GM21526 (cell line): ENCODE measurements around the gene TTC23.

Experiments used
- ATAC-seq: cut with Tn5 transposase; IDR thresholded peaks from one replicate; pipeline ENCODE4 v1.9.1; 2021; ENCODE audit warnings: moderate library complexity; ENCODE audit not compliant: unreplicated experiment, low FRiP score

TTC23 gene

DNA sequence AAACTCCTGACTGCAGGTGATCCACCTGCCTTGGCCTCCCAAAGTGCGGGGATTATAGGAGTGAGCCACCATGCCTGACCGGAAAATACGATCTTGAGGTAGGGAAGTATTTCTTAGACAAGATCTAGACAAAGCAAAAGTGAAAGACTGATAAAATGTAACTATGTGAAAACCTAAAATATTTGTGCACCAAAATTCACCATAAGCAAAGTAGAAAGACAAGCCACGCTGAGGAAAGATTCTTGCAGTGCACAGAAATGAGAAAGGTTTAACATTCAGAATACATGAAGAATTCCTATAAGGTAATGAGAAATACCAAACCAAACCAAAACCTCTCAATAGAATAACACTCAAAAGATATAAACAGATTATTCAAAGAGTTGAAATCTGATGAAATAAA is 108.8 kb downstream of the TTC23 start:
- no peak for ATAC-seq

DNA sequence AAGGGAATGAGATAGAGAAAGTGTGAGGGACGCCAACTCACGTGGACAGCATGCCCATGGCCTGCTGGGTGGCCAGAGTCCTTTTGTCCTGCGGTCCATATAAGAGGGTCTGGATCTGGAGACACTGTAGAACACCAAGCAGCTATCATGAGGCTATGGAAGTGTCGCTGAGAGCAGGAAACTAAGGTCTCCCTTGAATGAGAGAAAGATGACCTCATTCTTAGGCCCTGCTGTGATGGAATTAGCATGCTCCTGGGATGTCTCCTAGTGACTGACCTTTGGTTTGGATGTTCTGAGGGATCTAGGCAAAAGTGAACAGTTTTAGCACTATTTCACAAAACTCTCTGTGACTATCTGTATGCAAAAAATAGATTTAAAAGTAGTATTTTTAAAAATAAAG is 110.1 kb downstream of the TTC23 start:
- ATAC-seq = no peak

DNA sequence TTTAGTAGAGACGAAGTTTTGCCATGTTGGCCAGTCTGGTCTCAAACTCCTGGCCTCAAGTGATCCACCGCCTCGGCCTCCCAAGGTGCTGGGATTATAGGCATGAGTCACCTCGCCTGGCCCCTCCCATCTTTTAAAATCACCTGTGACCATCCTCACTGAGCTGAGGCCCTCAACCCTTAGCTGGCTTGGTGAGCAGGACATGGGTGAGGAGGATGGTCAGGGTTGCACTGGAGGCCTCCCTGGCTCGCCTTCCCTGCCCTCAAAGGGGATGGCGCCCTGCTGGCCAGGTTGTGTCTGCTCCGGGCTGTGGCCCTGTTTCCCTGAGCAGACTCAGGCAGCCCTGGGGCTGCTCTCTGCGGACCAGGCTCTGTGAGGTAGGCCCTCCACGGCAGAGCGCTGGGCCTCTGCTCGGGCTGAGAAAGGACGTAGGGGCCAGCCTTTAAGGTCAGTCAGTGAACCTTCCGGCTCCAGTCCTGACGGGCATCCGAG is 110.8 kb downstream of the TTC23 start:
- no peak for ATAC-seq

DNA sequence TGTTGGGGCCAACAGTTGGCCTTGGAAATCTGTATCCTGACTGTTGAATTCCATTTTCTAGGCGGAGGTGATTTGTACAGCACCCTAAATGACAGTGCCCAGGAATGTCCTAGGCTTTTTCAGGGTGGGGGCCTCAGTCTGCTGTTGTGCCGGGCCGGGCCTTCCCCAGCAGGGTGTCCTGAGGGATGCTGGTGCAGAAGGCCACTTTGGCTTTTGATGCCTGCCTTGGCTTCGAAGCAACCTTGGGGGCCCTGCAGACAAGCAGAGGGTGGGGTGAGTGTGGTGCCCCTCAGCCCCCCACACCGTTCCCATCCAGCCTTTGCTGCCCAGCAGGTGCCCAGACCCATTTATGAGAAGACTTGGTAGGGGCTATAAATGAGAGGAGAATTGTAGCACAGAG is 111.5 kb downstream of the TTC23 start:
- ATAC-seq = no peak

DNA sequence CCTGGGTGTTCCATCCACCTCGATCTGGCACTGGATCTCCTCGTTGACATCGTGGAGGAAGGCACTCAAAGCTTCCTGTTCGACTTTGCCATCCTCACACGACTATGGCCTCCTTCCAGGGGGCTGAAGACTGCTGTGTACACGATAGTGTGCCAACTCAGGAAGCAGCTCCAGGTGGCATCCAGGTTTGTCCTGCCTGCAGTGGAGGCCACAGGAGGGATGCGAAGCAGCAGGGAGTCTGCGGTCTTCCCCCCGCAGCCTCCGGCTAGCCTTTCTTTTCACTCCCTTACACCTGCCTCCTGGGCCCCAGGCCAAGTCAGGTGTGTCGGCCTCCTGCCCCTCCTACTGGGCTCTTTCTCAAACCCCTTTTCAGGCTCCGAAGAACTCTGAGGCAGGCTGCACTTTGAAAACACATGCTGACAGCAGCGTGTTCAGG is 112.3 kb downstream of the TTC23 start:
- no peak for ATAC-seq

DNA sequence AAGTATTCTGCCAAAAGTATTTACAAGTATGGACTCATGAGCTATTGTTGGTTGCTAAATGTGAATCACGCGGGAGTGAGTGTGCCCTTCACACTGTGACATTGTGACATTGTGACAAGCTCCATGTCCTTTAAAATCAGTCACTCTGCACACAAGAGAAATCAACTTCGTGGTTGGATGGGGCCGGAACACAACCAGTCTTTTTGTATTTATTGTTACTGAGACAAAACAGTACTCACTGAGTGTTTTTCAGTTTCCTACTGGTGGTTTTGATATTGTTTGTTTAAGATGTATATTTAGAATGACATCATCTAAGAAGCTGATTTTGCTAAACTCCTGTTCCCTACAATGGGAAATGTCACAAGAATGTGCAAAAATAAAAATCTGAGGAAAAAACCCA is 114.2 kb downstream of the TTC23 start:
- peak; percentile 88 for ATAC-seq

DNA sequence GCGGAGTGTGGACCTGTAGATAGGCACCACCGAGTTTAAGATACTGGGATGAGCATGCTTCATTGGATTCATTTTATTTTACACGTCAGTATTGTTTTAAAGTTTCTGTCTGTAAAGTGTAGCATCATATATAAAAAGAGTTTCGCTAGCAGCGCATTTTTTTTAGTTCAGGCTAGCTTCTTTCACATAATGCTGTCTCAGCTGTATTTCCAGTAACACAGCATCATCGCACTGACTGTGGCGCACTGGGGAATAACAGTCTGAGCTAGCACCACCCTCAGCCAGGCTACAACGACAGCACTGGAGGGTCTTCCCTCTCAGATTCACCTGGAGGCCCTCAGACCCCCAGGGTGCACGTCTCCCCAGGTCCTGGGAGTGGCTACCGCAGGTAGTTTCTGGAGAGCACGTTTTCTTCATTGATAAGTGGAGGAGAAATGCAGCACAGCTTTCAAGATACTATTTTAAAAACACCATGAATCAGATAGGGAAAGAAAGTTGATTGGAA is 115.0 kb downstream of the TTC23 start:
- ATAC-seq = no peak

DNA sequence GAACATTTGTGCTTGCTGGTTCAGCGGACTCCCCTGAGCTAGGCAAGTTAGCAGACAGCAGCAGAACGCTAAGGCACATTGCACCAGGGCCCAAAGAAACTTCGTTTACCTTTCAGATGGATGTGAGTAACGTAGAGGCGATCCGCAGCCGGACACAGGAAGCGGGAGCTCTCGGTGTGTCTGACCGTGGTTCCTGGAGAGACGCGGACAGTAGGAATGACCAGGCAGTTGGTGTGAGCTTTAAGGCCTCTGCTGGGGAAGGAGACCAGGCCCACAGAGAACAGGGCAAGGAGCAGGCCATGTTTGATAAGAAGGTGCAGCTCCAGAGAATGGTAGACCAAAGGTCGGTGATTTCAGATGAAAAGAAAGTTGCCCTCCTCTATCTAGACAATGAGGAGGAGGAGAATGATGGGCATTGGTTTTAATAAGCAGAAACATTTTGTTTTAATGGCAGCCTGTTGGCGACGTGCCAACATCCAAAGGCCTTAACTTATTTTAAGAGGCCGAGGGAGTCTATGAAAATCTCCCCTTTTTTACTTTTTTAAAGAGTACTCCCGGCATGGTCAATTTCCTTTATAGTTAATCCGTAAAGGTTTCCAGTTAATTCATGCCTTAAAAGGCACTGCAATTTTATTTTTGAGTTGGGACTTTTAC is 116.6 kb downstream of the TTC23 start:
- ATAC-seq = no peak

DNA sequence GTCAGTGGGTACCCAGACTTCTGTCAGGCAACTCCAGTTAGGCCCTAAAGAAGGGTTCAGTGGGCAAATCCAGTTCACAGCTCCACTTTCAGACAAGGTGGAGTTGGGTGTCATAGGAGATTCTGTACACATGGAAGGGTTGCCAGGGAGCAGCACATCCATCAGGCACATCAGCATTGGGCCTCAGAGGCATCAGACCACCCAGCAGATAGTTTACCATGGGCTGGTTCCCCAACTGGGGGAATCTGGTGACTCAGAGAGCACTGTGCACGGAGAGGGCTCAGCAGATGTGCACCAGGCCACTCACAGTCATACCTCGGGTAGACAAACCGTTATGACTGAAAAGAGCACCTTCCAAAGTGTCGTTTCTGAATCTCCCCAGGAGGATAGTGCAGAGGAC is 117.3 kb downstream of the TTC23 start:
- ATAC-seq = no peak

DNA sequence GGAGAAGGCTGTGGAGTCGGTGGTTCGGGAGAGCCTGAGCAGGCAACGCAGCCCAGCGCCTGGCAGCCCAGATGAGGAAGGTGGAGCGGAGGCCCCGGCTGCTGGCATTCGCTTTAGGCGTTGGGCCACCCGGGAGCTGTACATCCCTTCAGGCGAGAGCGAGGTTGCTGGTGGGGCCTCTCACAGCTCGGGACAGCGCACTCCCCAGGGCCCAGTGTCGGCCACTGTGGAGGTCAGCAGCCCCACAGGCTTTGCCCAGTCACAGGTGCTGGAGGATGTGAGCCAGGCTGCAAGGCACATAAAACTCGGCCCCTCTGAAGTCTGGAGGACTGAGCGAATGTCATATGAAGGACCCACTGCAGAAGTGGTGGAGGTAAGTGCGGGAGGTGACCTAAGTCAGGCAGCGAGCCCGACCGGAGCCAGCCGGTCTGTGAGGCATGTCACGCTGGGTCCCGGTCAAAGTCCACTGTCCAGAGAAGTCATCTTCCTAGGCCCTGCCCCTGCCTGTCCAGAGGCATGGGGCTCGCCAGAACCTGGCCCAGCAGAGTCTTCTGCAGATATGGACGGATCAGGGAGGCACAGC is 117.8 kb downstream of the TTC23 start:
- no peak for ATAC-seq

DNA sequence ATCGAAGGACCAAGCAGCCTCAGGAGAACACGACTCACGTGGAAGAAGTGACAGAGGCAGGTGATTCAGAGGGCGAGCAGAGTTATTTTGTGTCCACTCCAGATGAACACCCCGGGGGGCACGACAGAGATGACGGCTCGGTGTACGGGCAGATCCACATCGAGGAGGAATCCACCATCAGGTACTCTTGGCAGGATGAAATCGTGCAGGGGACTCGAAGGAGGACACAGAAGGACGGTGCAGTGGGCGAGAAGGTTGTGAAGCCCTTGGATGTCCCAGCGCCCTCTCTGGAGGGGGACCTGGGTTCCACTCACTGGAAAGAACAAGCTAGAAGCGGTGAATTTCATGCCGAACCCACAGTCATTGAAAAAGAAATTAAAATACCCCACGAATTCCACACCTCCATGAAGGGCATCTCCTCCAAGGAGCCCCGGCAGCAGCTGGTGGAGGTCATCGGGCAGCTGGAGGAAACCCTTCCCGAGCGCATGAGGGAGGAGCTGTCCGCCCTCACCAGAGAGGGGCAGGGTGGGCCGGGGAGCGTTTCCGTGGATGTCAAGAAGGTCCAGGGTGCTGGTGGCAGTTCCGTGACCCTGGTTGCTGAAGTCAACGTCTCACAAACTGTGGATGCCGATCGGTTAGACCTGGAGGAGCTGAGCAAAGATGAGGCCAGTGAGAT is 118.5 kb downstream of the TTC23 start:
- no peak for ATAC-seq

DNA sequence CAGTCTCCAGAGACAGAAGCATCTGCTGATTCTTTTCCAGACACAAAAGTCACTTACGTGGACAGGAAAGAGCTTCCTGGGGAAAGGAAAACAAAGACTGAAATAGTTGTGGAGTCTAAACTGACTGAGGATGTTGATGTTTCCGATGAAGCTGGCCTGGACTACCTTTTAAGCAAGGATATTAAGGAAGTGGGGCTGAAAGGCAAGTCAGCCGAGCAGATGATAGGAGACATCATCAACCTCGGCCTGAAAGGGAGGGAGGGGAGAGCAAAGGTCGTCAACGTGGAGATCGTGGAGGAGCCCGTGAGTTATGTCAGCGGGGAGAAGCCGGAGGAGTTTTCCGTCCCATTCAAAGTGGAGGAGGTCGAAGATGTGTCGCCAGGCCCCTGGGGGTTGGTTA is 119.1 kb downstream of the TTC23 start:
- ATAC-seq = no peak

DNA sequence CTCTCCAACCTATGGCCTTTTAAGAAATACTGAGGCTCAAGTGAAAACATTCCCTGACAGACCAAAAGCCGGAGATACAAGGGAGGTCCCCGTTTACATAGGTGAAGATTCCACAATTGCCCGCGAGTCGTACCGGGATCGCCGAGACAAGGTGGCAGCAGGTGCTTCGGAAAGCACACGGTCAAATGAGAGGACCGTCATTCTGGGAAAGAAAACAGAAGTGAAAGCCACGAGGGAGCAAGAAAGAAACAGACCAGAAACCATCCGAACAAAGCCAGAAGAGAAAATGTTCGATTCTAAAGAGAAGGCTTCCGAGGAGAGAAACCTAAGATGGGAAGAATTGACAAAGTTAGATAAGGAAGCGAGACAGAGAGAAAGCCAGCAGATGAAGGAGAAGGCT is 119.7 kb downstream of the TTC23 start:
- ATAC-seq = no peak

DNA sequence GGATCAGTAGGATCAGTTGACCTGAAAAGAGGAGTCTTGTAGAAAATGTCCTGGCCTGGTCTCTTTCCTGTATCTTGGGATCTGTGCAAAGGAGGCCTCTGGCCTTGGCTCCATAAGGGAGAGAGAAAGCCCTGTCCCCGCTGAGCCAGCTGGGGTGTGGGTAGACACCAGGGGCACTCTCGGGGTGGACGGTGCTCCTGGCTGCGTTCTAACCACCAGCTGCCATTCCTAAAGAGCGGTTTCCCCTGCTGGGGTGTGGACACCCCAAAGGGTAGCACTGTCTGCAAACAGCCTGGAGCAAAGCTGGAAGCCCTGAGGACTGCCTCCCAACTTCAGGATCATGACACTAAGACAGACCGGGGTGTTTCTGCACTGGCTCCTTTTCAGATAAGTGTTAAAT is 121.0 kb downstream of the TTC23 start:
- ATAC-seq = no peak

DNA sequence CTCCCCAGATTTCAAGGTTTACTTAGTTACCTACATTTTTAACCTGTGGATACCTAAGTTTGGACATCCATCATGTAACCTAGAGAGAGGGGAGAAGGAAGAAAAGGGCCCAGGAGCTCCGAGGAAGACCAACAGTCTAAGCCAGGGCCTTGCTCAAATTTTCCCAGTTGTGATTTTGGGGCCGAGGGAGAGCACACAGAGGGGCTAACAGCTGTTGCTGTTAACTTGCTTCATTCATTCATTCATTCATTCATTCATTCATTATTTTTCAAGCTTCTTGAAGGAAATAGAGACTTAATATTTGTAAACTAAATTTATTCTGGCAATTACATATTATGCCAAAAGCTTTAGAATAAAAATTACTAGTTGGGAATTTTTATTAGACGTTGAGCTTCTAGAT is 121.6 kb downstream of the TTC23 start:
- ATAC-seq = no peak

DNA sequence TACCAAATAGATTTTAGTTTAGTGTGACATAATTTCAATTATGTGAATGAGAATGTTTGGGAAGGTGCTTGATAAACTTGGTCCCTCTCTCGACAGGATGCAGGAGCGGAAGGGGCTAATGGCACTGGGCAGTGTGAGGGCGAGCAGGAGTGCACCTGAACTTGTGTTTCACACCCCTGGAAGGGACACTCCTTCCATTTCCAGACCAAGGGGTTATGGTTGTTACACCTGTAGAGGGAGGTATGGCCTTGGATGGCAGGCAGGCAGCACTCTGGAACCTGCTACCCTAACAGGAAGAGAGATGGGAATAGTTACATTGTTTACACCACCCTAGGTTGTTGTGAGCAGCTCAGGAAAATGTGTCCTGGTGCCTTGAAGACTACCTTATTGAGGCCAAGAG is 122.5 kb downstream of the TTC23 start:
- no peak for ATAC-seq

DNA sequence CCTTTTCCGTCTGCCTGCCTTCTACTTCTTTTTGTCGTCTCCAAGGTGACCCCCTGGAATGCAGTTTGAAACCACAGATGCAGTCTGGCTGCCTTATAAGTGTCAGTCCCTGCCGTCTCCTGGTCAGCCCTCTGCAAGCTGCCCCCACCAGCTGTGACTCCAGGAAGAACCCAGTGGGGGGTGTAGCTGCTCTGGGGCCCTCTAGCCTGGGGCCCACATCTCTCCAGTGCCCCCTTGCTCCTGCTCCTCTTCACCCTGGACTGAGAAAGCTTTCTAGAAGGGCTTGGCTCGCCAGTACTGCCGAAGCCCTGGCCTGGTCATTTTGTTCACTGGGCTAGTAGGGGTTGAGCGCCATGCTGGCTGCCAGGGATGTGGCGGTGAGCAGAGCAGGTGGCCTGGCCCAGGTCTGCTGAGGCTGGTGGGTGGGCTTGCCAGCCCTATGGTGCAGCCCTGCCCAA is 123.2 kb downstream of the TTC23 start:
- no peak for ATAC-seq

DNA sequence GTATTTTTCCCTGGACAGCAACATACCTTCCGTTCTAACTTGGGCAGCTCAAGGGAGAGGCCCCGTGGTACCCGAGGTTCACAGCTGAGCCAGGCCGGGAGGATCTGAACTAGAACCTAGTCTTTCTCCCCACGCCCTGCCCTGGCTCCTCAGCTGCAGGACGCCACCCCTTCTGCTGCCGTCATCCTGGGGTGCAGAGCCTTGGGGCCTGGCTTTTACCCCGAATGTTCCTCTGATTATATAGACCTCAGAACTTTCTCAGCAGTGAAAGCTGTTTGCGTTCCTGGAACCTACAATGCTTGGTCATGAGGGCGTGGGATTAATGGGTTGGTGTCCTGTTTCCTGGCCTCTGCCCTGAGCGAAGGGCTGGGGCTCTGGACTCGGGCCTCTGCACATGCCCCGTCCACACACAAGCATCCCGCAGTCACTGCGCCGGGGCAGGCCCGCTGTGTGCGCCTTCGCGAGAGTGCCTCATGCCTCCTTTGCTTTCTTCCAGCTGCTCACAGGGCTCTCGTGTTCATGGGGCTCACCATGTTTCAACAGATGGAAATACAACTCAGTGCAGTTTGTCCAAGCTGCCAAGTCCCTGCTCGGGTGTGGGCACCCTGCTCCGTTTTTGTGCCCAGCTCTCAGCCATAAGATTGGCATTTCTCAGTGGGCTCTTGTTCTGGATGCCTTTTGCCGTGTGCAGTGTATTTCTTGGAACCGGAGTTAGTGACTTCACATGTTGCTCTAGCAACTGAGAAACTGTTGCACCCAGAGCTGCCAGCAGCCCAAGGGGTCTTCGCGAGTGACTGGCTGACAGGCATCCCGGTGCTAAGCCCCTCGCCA is 124.1 kb downstream of the TTC23 start:
- no peak for ATAC-seq

DNA sequence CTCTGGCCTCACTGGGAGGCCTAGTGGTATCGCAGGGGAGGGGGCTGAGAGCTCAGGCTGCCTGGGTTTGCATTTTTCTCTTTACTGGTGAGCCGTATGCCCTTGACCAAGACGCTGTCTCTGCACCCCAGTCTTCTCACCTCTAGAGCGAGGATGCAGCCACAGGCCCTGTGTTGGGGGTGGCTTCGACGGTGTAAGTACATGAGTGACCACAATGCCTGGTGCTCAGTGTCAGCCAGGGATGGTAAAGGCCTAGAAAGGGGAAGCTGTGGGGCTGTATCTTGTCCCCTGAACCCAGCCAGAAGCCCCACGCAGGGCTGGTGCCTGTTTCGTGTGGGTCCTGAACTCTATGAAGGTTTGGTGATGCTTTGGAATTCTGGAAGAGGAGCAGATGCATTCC is 124.7 kb downstream of the TTC23 start:
- ATAC-seq = no peak

DNA sequence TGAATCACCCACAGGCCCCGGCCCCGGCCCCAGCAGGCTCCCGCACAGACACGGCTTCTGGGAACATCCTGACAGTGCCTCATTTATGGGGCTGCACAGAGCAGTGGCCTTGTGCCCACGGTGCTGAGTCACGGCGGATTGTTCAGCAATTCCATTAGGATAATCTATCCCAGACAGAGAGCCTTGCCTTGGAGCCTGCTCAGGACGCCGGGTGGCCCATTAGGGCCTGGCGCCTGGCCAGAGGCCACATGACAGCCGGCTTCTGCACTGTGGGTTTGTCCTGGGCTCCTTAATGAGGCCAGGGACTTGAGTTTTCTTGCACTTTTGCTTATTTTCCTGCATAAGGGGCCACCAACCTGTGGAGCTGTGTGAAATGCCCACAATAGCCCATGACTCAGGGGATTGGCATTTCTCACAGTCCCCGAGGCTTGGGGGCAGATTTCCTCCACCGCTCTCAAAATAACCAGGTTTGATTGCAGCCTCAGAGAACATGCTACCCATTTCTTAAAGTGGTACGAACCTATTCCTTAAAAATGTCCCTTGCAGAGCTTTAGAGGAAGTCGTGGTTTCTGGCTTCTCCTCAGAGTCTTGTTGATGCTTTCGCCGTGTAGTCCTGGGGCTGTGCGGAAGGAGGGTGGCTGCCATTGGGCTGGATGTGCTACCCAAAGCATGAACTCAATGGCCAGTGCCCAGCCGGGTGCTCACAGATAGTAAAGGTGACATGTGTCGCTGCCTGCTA is 125.5 kb downstream of the TTC23 start:
- ATAC-seq = no peak
